DOHH2 (cell line): Measurements from ENCODE around the gene EXTL1.

Source experiments
- H3F3A ChIP-seq: fragments of 200-600 bp; sonication (generic), shearing (Covaris generic); 2 replicates; pipeline ENCODE4 v1.6.0; 2016; ENCODE audit warnings: antibody characterized with exemption, mild to moderate bottlenecking; ENCODE audit not compliant: control insufficient read depth, insufficient read depth
- H3K27ac ChIP-seq: fragments of 200-600 bp; sonication (generic); 2 replicates; pipeline ENCODE4 v1.5.1; 2014; ENCODE audit warnings: low read depth, mild to moderate bottlenecking, low read length, moderate library complexity
- H3K27me3 ChIP-seq: fragments of 200-600 bp; sonication (generic); 2 replicates; pipeline ENCODE4 v1.6.1; 2014; ENCODE audit warnings: mild to moderate bottlenecking, low read length, mixed read lengths; ENCODE audit not compliant: control insufficient read depth
- H3K36me3 ChIP-seq: fragments of 200-600 bp; sonication (generic); 2 replicates; pipeline ENCODE4 v1.6.1; 2014; ENCODE audit warnings: mild to moderate bottlenecking, low read length, moderate library complexity, mixed read lengths; ENCODE audit not compliant: control insufficient read depth
- H3K4me1 ChIP-seq: fragments of 200-600 bp; sonication (generic); 2 replicates; pipeline ENCODE4 v1.6.1; 2014; ENCODE audit warnings: mild to moderate bottlenecking, low read length, mixed read lengths; ENCODE audit not compliant: control insufficient read depth
- H3K4me2 ChIP-seq: fragments of 200-600 bp; sonication (generic); 2 replicates; pipeline ENCODE4 v1.6.0; 2014; ENCODE audit warnings: mild to moderate bottlenecking, low read length, moderate library complexity
- H3K4me3 ChIP-seq: fragments of 200-600 bp; sonication (generic); 2 replicates; pipeline ENCODE4 v1.5.1; 2014; ENCODE audit warnings: mild to moderate bottlenecking, low read length, mixed read lengths
- H3K79me2 ChIP-seq: fragments of 200-600 bp; sonication (generic); 2 replicates; pipeline ENCODE4 v1.6.1; 2014; ENCODE audit warnings: mild to moderate bottlenecking, low read length, mixed read lengths; ENCODE audit not compliant: control insufficient read depth
- H3K9me2 ChIP-seq: fragments of 200-600 bp; sonication (generic); replicated peaks from 2 replicates; pipeline ENCODE4 v1.6.1; 2014; ENCODE audit warnings: mild to moderate bottlenecking, low read length, mixed read lengths; ENCODE audit not compliant: control insufficient read depth
- H3K9me3 ChIP-seq: fragments of 200-600 bp; sonication (generic); 2 replicates; pipeline ENCODE4 v1.6.1; 2014; ENCODE audit warnings: antibody characterized with exemption, low read length, mixed read lengths; ENCODE audit not compliant: control insufficient read depth, insufficient read depth
- H4K20me1 ChIP-seq: fragments of 200-600 bp; sonication (generic); 2 replicates; pipeline ENCODE4 v1.6.0; 2014; ENCODE audit warnings: low read depth, mild to moderate bottlenecking, antibody characterized with exemption, low read length, moderate library complexity; ENCODE audit not compliant: control insufficient read depth, insufficient read depth
- CTCF ChIP-seq: fragments of 200-600 bp; sonication (generic); IDR thresholded peaks from one replicate; pipeline ENCODE4 v1.5.1; 2014; ENCODE audit warnings: antibody characterized with exemption, mild to moderate bottlenecking, low read depth, low read length; ENCODE audit not compliant: poor library complexity, severe bottlenecking
- EZH2phosphoT487 ChIP-seq: fragments of 200-600 bp; sonication (generic); IDR thresholded peaks from 2 replicates; pipeline ENCODE4 v1.6.1; 2017; ENCODE audit warnings: borderline replicate concordance, mild to moderate bottlenecking, antibody characterized with exemption, low read length, moderate library complexity, mixed read lengths

EXTL1 gene

GRCh38 chr1:26058052-26058595 lies 36.5 kb downstream of the EXTL1 start:
- peaks cover 40% of the 10 kb centered on the region for H3K27me3 ChIP-seq
- no peaks in the 10 kb centered on the region for H3K4me1 ChIP-seq
- no peaks in the 10 kb centered on the region for H3K9me3 ChIP-seq
- no peak for TF ChIP-seq CTCF
- TF ChIP-seq EZH2phosphoT487, result no peak
- no peaks in the 10 kb centered on the region for H4K20me1 ChIP-seq
- no peaks in the 10 kb centered on the region for H3K36me3 ChIP-seq
- H3K9me2 ChIP-seq, result no peaks in the 10 kb centered on the region
- H3K4me2 ChIP-seq, result no peak overlapping the region
- H3F3A ChIP-seq, result no peaks in the 10 kb centered on the region
- no peaks in the 10 kb centered on the region for H3K79me2 ChIP-seq
- no peak overlapping the region for H3K27ac ChIP-seq
- H3K4me3 ChIP-seq, result no peak overlapping the region

- Histone ChIP-seq H3K4me3 (no peak overlapping the region), H3K4me2 (no peak overlapping the region), H3K4me1 (no peaks in the 10 kb centered on the region), H3K36me3 (no peaks in the 10 kb centered on the region), H3K9me3 (no peaks in the 10 kb centered on the region), H3K27ac (no peak overlapping the region), H3K27me3 (peaks cover 34% of the 10 kb centered on the region), H3K9me2 (no peaks in the 10 kb centered on the region), H4K20me1 (no peaks in the 10 kb centered on the region), H3F3A (no peaks in the 10 kb centered on the region), H3K79me2 (no peaks in the 10 kb centered on the region)
- TF ChIP-seq EZH2phosphoT487 (no peak), CTCF (no peak)
Observed at GRCh38 chr1:26059906-26060305, 38.3 kb downstream of the EXTL1 start.

- peaks cover 32% of the 10 kb centered on the region for H3K27me3 ChIP-seq
Observed at GRCh38 chr1:26060832-26061574, 39.4 kb downstream of the EXTL1 start.

More at GRCh38 chr1:26060832-26061574, 39.4 kb downstream of the EXTL1 start:
- no peaks in the 10 kb centered on the region for H3F3A ChIP-seq
- no peaks in the 10 kb centered on the region for H3K79me2 ChIP-seq
- H3K9me3 ChIP-seq, result no peaks in the 10 kb centered on the region
- H3K9me2 ChIP-seq, result no peaks in the 10 kb centered on the region
- no peaks in the 10 kb centered on the region for H4K20me1 ChIP-seq
- H3K4me1 ChIP-seq, result no peaks in the 10 kb centered on the region
- no peak for TF ChIP-seq CTCF
- TF ChIP-seq EZH2phosphoT487, result no peak
- H3K27ac ChIP-seq, result no peak overlapping the region
- no peak overlapping the region for H3K4me2 ChIP-seq
- H3K4me3 ChIP-seq, result no peak overlapping the region
- no peaks in the 10 kb centered on the region for H3K36me3 ChIP-seq
